Neuronal stem cell (in vitro differentiated cells): ENCODE results near the gene BNIP5.

Experiments used
- DNase-seq: peaks from one replicate; pipeline ENCODE4 v3.0.0-alpha.2; 2013; ENCODE audit warnings: low spot score
- H2AFZ ChIP-seq: one replicate; pipeline ENCODE4 v1.6.1; 2013; ENCODE audit warnings: mild to moderate bottlenecking, low read length, inconsistent platforms
- H2AK5ac ChIP-seq: 2 replicates; pipeline ENCODE4 v1.6.1; 2013; ENCODE audit warnings: low read depth, mild to moderate bottlenecking, inconsistent platforms, low read length, moderate library complexity, mixed read lengths
- H2BK120ac ChIP-seq: 2 replicates; pipeline ENCODE4 v1.6.1; 2013; ENCODE audit warnings: low read depth, mild to moderate bottlenecking, inconsistent platforms, low read length, moderate library complexity, mixed read lengths
- H2BK12ac ChIP-seq: one replicate; pipeline ENCODE4 v1.6.1; 2013; ENCODE audit warnings: low read length, inconsistent platforms
- H2BK15ac ChIP-seq: 2 replicates; pipeline ENCODE4 v1.6.1; 2013; ENCODE audit warnings: mild to moderate bottlenecking, low read length, inconsistent platforms, mixed read lengths
- H2BK5ac ChIP-seq: one replicate; pipeline ENCODE4 v1.6.1; 2013; ENCODE audit warnings: inconsistent platforms, mild to moderate bottlenecking, low read length, moderate library complexity
- H3K14ac ChIP-seq: one replicate; pipeline ENCODE4 v1.6.1; 2013; ENCODE audit warnings: low read length, inconsistent platforms
- H3K18ac ChIP-seq: 2 replicates; pipeline ENCODE4 v1.6.1; 2013; ENCODE audit warnings: low read length, inconsistent platforms
- H3K23ac ChIP-seq: 2 replicates; pipeline ENCODE4 v1.6.1; 2013; ENCODE audit warnings: low read depth, mild to moderate bottlenecking, mixed read lengths, low read length, inconsistent platforms; ENCODE audit not compliant: poor library complexity
- H3K27ac ChIP-seq: replicated peaks from 3 replicates; pipeline ENCODE4 v1.5.1; 2013; ENCODE audit warnings: low read length, inconsistent platforms
- H3K27me3 ChIP-seq, 3 experiments: 2 replicates each; pipeline ENCODE4 v1.6.1; 2013; ENCODE audit warnings: low read length in 3 of 3, mild to moderate bottlenecking in 2 of 3, inconsistent platforms in 1 of 3, low read depth in 1 of 3, mixed read lengths in 1 of 3, moderate library complexity in 1 of 3; ENCODE audit not compliant: control insufficient read depth in 3 of 3, insufficient read depth in 3 of 3
- H3K36me3 ChIP-seq, 2 donors: replicated peaks in 1 of 2; 2 replicates each; pipeline ENCODE4 v1.6.1; 2013; ENCODE audit warnings: low read length in 2 of 2; ENCODE audit not compliant: control insufficient read depth in 2 of 2, insufficient read depth in 2 of 2
- H3K4ac ChIP-seq: 2 replicates; pipeline ENCODE4 v1.6.1; 2013; ENCODE audit warnings: inconsistent platforms, mild to moderate bottlenecking, low read length, moderate library complexity
- H3K4me1 ChIP-seq, 2 donors: 1 replicate in 1 of 2; 2 replicates in 1 of 2; pipeline ENCODE4 v1.6.1; 2013; ENCODE audit warnings: low read length in 2 of 2, low read depth in 1 of 2; ENCODE audit not compliant: control insufficient read depth in 2 of 2, insufficient read depth in 1 of 2
- H3K4me2 ChIP-seq: one replicate; pipeline ENCODE4 v1.6.1; 2013; ENCODE audit warnings: mild to moderate bottlenecking, low read length, inconsistent platforms; ENCODE audit not compliant: insufficient read depth, poor library complexity, severe bottlenecking
- H3K4me3 ChIP-seq, 2 donors: 2 replicates each; pipeline ENCODE4 v1.5.1; 2013; ENCODE audit warnings: low read length in 2 of 2, mild to moderate bottlenecking in 2 of 2, inconsistent platforms in 1 of 2, moderate library complexity in 1 of 2
- H3K79me1 ChIP-seq: one replicate; pipeline ENCODE4 v1.6.1; 2013; ENCODE audit warnings: low read depth, mild to moderate bottlenecking, inconsistent platforms, low read length, moderate library complexity
- H3K9ac ChIP-seq: one replicate; pipeline ENCODE4 v1.6.1; 2013; ENCODE audit warnings: mild to moderate bottlenecking, low read depth, low read length, inconsistent platforms; ENCODE audit not compliant: poor library complexity
- H3K9me3 ChIP-seq, 2 donors: replicated peaks in 1 of 2; 2 replicates each; pipeline versions ENCODE3 to v1.6.1; 2013; ENCODE audit warnings: low read length in 2 of 2, mild to moderate bottlenecking in 2 of 2, inconsistent platforms in 1 of 2, low read depth in 1 of 2, mixed read lengths in 1 of 2, moderate library complexity in 1 of 2; ENCODE audit not compliant: control insufficient read depth in 2 of 2, insufficient read depth in 1 of 2
- H4K8ac ChIP-seq: one replicate; pipeline ENCODE4 v1.6.1; 2013; ENCODE audit warnings: low read depth, mild to moderate bottlenecking, inconsistent platforms, low read length, moderate library complexity
- H4K91ac ChIP-seq: one replicate; pipeline ENCODE4 v1.6.1; 2013; ENCODE audit warnings: low read length, low read depth, mild to moderate bottlenecking, inconsistent platforms; ENCODE audit not compliant: poor library complexity
- WGBS, 2 donors: extraction: QIAGEN DNeasy Blood & Tissue Kit; methylation state at CpG; one replicate each; pipeline ENCODE4 v1.1.7; 2013; ENCODE audit warnings: missing lambda C conversion rate in 2 of 2, mixed read lengths in 1 of 2; ENCODE audit not compliant: insufficient read length in 2 of 2, insufficient replicate concordance in 1 of 2; ENCODE audit errors: extremely low coverage in 2 of 2; 5-methylcytosine and 5-hydroxymethylcytosine counted together

BNIP5 gene

DNA sequence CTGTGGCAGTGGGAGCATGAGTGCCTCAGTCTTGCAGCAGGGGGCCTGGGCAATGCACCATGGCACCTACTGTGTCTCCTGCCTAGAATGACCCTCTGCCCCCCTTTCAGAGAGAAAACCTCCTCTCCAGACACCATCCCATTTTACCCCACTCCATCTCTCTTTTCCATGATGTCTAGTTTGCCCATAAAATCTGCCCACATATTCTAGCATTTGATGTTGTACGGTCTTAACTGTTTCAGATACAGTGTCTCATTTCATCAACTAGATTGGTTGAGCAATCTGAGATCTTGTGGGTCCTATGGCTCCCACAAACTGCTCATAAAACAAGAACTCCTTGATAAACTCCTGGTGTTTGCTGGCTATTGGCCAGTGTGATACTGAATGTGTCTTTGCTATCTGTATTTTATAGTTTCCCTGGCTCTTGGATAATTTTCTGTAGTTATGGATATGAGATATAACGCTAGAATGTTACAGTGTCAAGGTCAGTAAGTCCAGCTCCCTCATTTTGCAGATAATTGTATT lies 58.7 kb downstream of the BNIP5 start:
- Histone ChIP-seq H3K4me2 (no peak overlapping the region), H4K91ac (no peak overlapping the region), H3K4me3 (no peak overlapping the region), H2BK5ac (no peak overlapping the region), H3K27ac (no peak overlapping the region), H3K14ac (no peak overlapping the region), H3K9ac (no peak overlapping the region), H2AK5ac (no peak overlapping the region), H3K36me3 (no peaks in the 10 kb centered on the region), H3K23ac (no peak overlapping the region), H2BK120ac (no peak overlapping the region), H3K4ac (no peak overlapping the region), H3K18ac (no peak overlapping the region), H3K27me3 (peaks cover 0 to 20% (median 0%) of the 10 kb centered on the region in 3 experiments), H3K9me3 (no peaks in the 10 kb centered on the region), H2BK15ac (no peak overlapping the region), H3K4me1 (no peaks in the 10 kb centered on the region), H4K8ac (no peak overlapping the region), H2BK12ac (no peak overlapping the region), H2AFZ (no peak overlapping the region), H3K79me1 (no peaks in the 10 kb centered on the region)
- no peak for DNase-seq
- WGBS, 2 donors, result no CpG with 5 or more reads among the region's 2 CpGs

GRCh38 chr6:36276581-36277536 lies 59.8 kb downstream of the BNIP5 start:
- no peak overlapping the region for H3K14ac ChIP-seq
- H3K4me1 ChIP-seq, result no peaks in the 10 kb centered on the region
- H2AK5ac ChIP-seq, result no peak overlapping the region
- no peak overlapping the region for H3K23ac ChIP-seq
- no peaks in the 10 kb centered on the region for H3K79me1 ChIP-seq
- H2BK120ac ChIP-seq, result no peak overlapping the region
- no peak overlapping the region for H3K4ac ChIP-seq
- no peak overlapping the region for H3K18ac ChIP-seq
- H3K4me2 ChIP-seq, result no peak overlapping the region
- H3K9ac ChIP-seq, result no peak overlapping the region
- no peak overlapping the region for H3K4me3 ChIP-seq
- H2AFZ ChIP-seq, result no peak overlapping the region
- no peak overlapping the region for H4K91ac ChIP-seq
- no peak overlapping the region for H2BK5ac ChIP-seq
- H2BK15ac ChIP-seq, result no peak overlapping the region
- no peak overlapping the region for H4K8ac ChIP-seq
- H3K27ac ChIP-seq, result no peak overlapping the region
- no CpG with 5 or more reads among the region's 13 CpGs for WGBS, 2 donors
- peaks cover 0 to 20% (median 0%) of the 10 kb centered on the region in 3 experiments for H3K27me3 ChIP-seq
- no peaks in the 10 kb centered on the region for H3K36me3 ChIP-seq
- no peak for DNase-seq
- no peak overlapping the region for H2BK12ac ChIP-seq
- no peaks in the 10 kb centered on the region for H3K9me3 ChIP-seq

GRCh38 chr6:36273802-36274514 lies 62.7 kb downstream of the BNIP5 start:
- H3K27me3 ChIP-seq, result peaks cover 0 to 16% (median 0%) of the 10 kb centered on the region in 3 experiments
- H3K36me3 ChIP-seq, result no peaks in the 10 kb centered on the region
- H2BK5ac ChIP-seq, result no peak overlapping the region
- H3K23ac ChIP-seq, result no peak overlapping the region
- H2AFZ ChIP-seq, result no peak overlapping the region
- no peak overlapping the region for H2BK12ac ChIP-seq
- no peak overlapping the region for H3K18ac ChIP-seq
- no peak overlapping the region for H3K4me3 ChIP-seq
- H2BK120ac ChIP-seq, result no peak overlapping the region
- H4K8ac ChIP-seq, result no peak overlapping the region
- H3K4me2 ChIP-seq, result no peak overlapping the region
- H3K4me1 ChIP-seq, result no peaks in the 10 kb centered on the region
- H3K14ac ChIP-seq, result no peak overlapping the region
- H4K91ac ChIP-seq, result no peak overlapping the region
- H3K27ac ChIP-seq, result no peak overlapping the region
- no CpG with 5 or more reads among the region's 15 CpGs for WGBS, 2 donors
- no peak overlapping the region for H3K4ac ChIP-seq
- H3K9ac ChIP-seq, result no peak overlapping the region
- no peaks in the 10 kb centered on the region for H3K9me3 ChIP-seq
- H2AK5ac ChIP-seq, result no peak overlapping the region
- DNase-seq, result no peak
- no peaks in the 10 kb centered on the region for H3K79me1 ChIP-seq
- no peak overlapping the region for H2BK15ac ChIP-seq

- DNase-seq, result no peak
- H3K4ac ChIP-seq, result no peak overlapping the region
- no peak overlapping the region for H3K4me2 ChIP-seq
- no peaks in the 10 kb centered on the region for H3K9me3 ChIP-seq
- no peaks in the 10 kb centered on the region for H3K36me3 ChIP-seq
- no CpG with 5 or more reads among the region's 5 CpGs for WGBS, 2 donors
- H2AK5ac ChIP-seq, result no peak overlapping the region
- H3K4me3 ChIP-seq, result no peak overlapping the region
- no peak overlapping the region for H3K27ac ChIP-seq
- no peak overlapping the region for H3K23ac ChIP-seq
- no peak overlapping the region for H2BK5ac ChIP-seq
- no peak overlapping the region for H3K18ac ChIP-seq
- peaks cover 0 to 9% (median 0%) of the 10 kb centered on the region in 3 experiments for H3K27me3 ChIP-seq
- no peak overlapping the region for H4K8ac ChIP-seq
- no peak overlapping the region for H2BK15ac ChIP-seq
- H3K14ac ChIP-seq, result no peak overlapping the region
- H2BK12ac ChIP-seq, result no peak overlapping the region
- no peak overlapping the region for H3K9ac ChIP-seq
- H3K4me1 ChIP-seq, result no peaks in the 10 kb centered on the region
- no peak overlapping the region for H4K91ac ChIP-seq
- no peak overlapping the region for H2AFZ ChIP-seq
- H3K79me1 ChIP-seq, result no peaks in the 10 kb centered on the region
- H2BK120ac ChIP-seq, result no peak overlapping the region
These were observed 63.6 kb downstream of the BNIP5 start for GRCh38 chr6:36273067-36273466.
